Endothelial cell of umbilical vein (primary cell): ENCODE measurements around the gene SIRT3. TPM values are rescaled to one million over a fixed set of nuclear protein-coding genes. Genes with fewer than 3 reads are reported as not detected.

Experiments used
- BruUV-seq: library from RNA; stranded (reverse); fragments of 400-500 nt; replicated peaks from 2 replicates; lab custom pipeline; 2021; lab: Mats Ljungman, UMichigan
- CTCF ChIA-PET: fragments of 300-600, 350-600 bp; sonication (Branson Sonifier 250); formaldehyde crosslinking; loops from one replicate; lab custom pipeline; 2021; ENCODE audit warnings: antibody characterized with exemption, inconsistent platforms; lab: Charles Lee
- POLR2A ChIA-PET: fragments of 300-600, 350-600 bp; sonication (Branson Sonifier 250); formaldehyde crosslinking; loops from one replicate; lab custom pipeline; 2021; ENCODE audit warnings: antibody characterized with exemption, inconsistent platforms; lab: Charles Lee
- DNase-seq: peaks from one replicate; pipeline ENCODE4 v3.0.0-alpha.2; 2011; ENCODE audit warnings: low read depth, low spot score
- FAIRE-seq: peaks from 2 replicates; lab custom pipeline; 2011; peaks lifted over from hg19 to GRCh38; lab: Jason Lieb, UNC
- H2AFZ ChIP-seq: 2 replicates; pipeline ENCODE4 v1.6.0; 2012; ENCODE audit warnings: low read depth, low read length, control low read depth, inconsistent platforms
- H3K27ac ChIP-seq: 2 replicates; pipeline ENCODE4 v1.5.1; 2011; ENCODE audit warnings: low read depth, mild to moderate bottlenecking, control low read depth, low read length, moderate library complexity; ENCODE audit not compliant: insufficient read depth
- H3K27me3 ChIP-seq, 2 experiments: 2 replicates each; pipeline versions ENCODE4 v1.6.0 to v1.6.1; 2011; ENCODE audit warnings: low read length in 2 of 2, mixed read lengths in 1 of 2; ENCODE audit not compliant: control insufficient read depth in 2 of 2, insufficient read depth in 2 of 2
- H3K36me3 ChIP-seq, 2 experiments: 2 replicates in 1 of 2; 3 replicates in 1 of 2; pipeline ENCODE4 v1.5.1; 2011; ENCODE audit warnings: low read length in 2 of 2, mild to moderate bottlenecking in 1 of 2, moderate library complexity in 1 of 2; ENCODE audit not compliant: control insufficient read depth in 2 of 2, insufficient read depth in 2 of 2; ENCODE audit errors: extremely low read depth in 1 of 2
- H3K4me1 ChIP-seq: 3 replicates; pipeline ENCODE4 v1.5.1; 2011; ENCODE audit warnings: mild to moderate bottlenecking, low read length; ENCODE audit not compliant: control insufficient read depth, insufficient read depth; ENCODE audit errors: extremely low read depth
- H3K4me2 ChIP-seq: 2 replicates; pipeline ENCODE4 v1.6.1; 2011; ENCODE audit warnings: low read length, control low read depth, mixed read lengths; ENCODE audit not compliant: insufficient read depth
- H3K4me3 ChIP-seq, 3 experiments: fragments of 200-600 bp in 1 of 3; sonication (generic), shearing (Covaris generic) in 1 of 3; replicated peaks in 1 of 3; 2 replicates each; pipeline ENCODE4 v1.5.1; 2011 to 2016; ENCODE audit warnings: control low read depth in 3 of 3, low read length in 3 of 3, mild to moderate bottlenecking in 2 of 3, inconsistent platforms in 1 of 3, low read depth in 1 of 3, moderate library complexity in 1 of 3; ENCODE audit not compliant: insufficient read depth in 1 of 3
- H3K79me2 ChIP-seq: 2 replicates; pipeline ENCODE4 v1.6.0; 2012; ENCODE audit warnings: low read length, inconsistent platforms; ENCODE audit not compliant: control insufficient read depth, insufficient read depth
- H3K9ac ChIP-seq: replicated peaks from 2 replicates; pipeline ENCODE3; 2011; ENCODE audit warnings: low read length, control low read depth; ENCODE audit not compliant: insufficient read depth; ENCODE audit errors: extremely low read depth
- H3K9me1 ChIP-seq: replicated peaks from 3 replicates; pipeline ENCODE4 v1.6.0; 2011; ENCODE audit warnings: mild to moderate bottlenecking, low read length; ENCODE audit not compliant: control insufficient read depth, insufficient read depth; ENCODE audit errors: extremely low read depth
- H3K9me3 ChIP-seq: replicated peaks from 2 replicates; pipeline ENCODE4 v1.5.1; 2012; ENCODE audit warnings: low read length, inconsistent platforms; ENCODE audit not compliant: control insufficient read depth, insufficient read depth
- H4K20me1 ChIP-seq: replicated peaks from 2 replicates; pipeline ENCODE3; 2011; ENCODE audit warnings: mild to moderate bottlenecking, low read length; ENCODE audit not compliant: control insufficient read depth, insufficient read depth; ENCODE audit errors: extremely low read depth
- CTCF ChIP-seq, 2 donors: IDR thresholded peaks; 1 replicate in 1 of 2; 2 replicates in 1 of 2; pipeline ENCODE4 v1.5.1; 2011; ENCODE audit warnings: low read length in 2 of 2, mild to moderate bottlenecking in 2 of 2, moderate library complexity in 2 of 2, control low read depth in 1 of 2, inconsistent platforms in 1 of 2, low read depth in 1 of 2; ENCODE audit not compliant: insufficient read depth in 1 of 2; ENCODE audit errors: extremely low read depth in 1 of 2
- EZH2 ChIP-seq: IDR thresholded peaks from 2 replicates; pipeline ENCODE4 v1.6.1; 2012; ENCODE audit warnings: borderline replicate concordance, low read depth, mild to moderate bottlenecking, moderate library complexity, low read length, inconsistent platforms; ENCODE audit not compliant: severe bottlenecking
- FOS ChIP-seq: IDR thresholded peaks from 2 replicates; pipeline ENCODE4 v1.6.1; 2011; ENCODE audit warnings: mild to moderate bottlenecking, low read length, moderate library complexity, borderline replicate concordance; ENCODE audit not compliant: insufficient read depth
- GATA2 ChIP-seq: IDR thresholded peaks from 2 replicates; pipeline ENCODE4 v1.7.0; 2011; ENCODE audit warnings: low read depth, mild to moderate bottlenecking, moderate library complexity, mixed read lengths, low read length; ENCODE audit not compliant: insufficient read length, insufficient read depth
- JUN ChIP-seq: IDR thresholded peaks from 2 replicates; pipeline ENCODE4 v1.6.1; 2011; ENCODE audit warnings: borderline replicate concordance, low read depth; ENCODE audit not compliant: insufficient read length, insufficient read depth
- MAX ChIP-seq: IDR thresholded peaks from 2 replicates; pipeline ENCODE4 v1.6.1; 2011; ENCODE audit not compliant: insufficient read depth, insufficient read length
- MYC ChIP-seq: IDR thresholded peaks from one replicate; pipeline ENCODE4 v1.6.1; 2011; ENCODE audit warnings: mild to moderate bottlenecking, low read depth, low read length
- POLR2A ChIP-seq: IDR thresholded peaks from 2 replicates; pipeline ENCODE4 v1.6.1; 2012; ENCODE audit warnings: low read depth, mild to moderate bottlenecking, control low read depth, low read length
- POLR2AphosphoS5 ChIP-seq: IDR thresholded peaks from 2 replicates; pipeline ENCODE4 v1.6.1; 2012; ENCODE audit warnings: low read depth, mild to moderate bottlenecking, control low read depth, low read length, moderate library complexity; ENCODE audit not compliant: insufficient read depth
- dilution Hi-C: fragments of 300-500 bp; cut with MboI; formaldehyde crosslinking; loops from one replicate; pipeline ENCODE4 v1.15.0; 2019; ENCODE audit warnings: low sequenced_read_pairs; ENCODE audit not compliant: extremely low pct_ligation_motif_present
- intact Hi-C: fragments of 100-400 bp; cut with micrococcal nuclease; formaldehyde crosslinking; loops from one replicate; pipeline ENCODE4 v1.10.0; 2022
- polyA plus RNA-seq, 4 experiments: library from polyadenylated mRNA; depleted of rRNA in 3 of 4; stranded (reverse) in 3 of 4; unstranded in 1 of 4; fragments of >200 nt; gene quantifications; 2 replicates each; pipeline versions ENCODE4 v1.2.1 to v1.2.3, GENCODE V29; 2011 to 2012; ENCODE audit warnings: missing spikeins in 1 of 4
- total RNA-seq: library from RNA; stranded (reverse); gene quantifications from 2 replicates; pipeline ENCODE4 v1.2.3, GENCODE V29; 2021

The SIRT3 gene
- total and polyA plus RNA-seq, 2 donors (not counting 3 experiments of a cell fraction or from before 2014, with no cell fraction given) = 12.0 to 18.3 TPM

GRCh38 chr11:211295-211694 lies 24.8 kb downstream of the SIRT3 start:
- FAIRE-seq (no peak), DNase-seq (no peak)
- TF ChIP-seq MAX (no peak), FOS (no peak), EZH2 (no peak), MYC (no peak), JUN (no peak), CTCF (IDR thresholded peaks at IDR 0.05; ENCODE audit: extremely low read depth in 1 of 2, insufficient read depth in 1 of 2, low read depth in 1 of 2, low read length in 2 of 2) (no peak), GATA2 (no peak), POLR2A (no peak), POLR2AphosphoS5 (no peak)
- Histone ChIP-seq H3K4me1 (peaks cover 20% of the 10 kb centered on the region), H4K20me1 (no peaks in the 10 kb centered on the region), H3K9ac (no peak overlapping the region), H3K27ac (no peak overlapping the region), H3K27me3 (no peaks in the 10 kb centered on the region), H3K4me3 (no peak overlapping the region), H3K9me3 (no peaks in the 10 kb centered on the region), H3K79me2 (peaks cover 37% of the 10 kb centered on the region), H2AFZ (no peak overlapping the region), H3K36me3 (peaks cover 31 to 43% of the 10 kb centered on the region in 2 experiments), H3K4me2 (no peak overlapping the region), H3K9me1 (no peaks in the 10 kb centered on the region)
- intact Hi-C loops (no loop called here), dilution Hi-C loops (no loop called here)
- BruUV-seq = no TSS peak
- CTCF ChIA-PET = no interaction called here
- POLR2A ChIA-PET = no interaction called here
